GM12878 (cell line): Measurements from ENCODE around the gene COMMD7. TPM values are rescaled to one million over a fixed set of nuclear protein-coding genes. Genes with fewer than 3 reads are reported as not detected.

Experiments
- ATAC-seq: fragments of 200-7000 bp; cut with Tn5 transposase; 3 replicates; pipeline ENCODE4 v1.9.1; 2020; ENCODE audit warnings: mild to moderate bottlenecking, moderate library complexity
- BruUV-seq: library from RNA; stranded (reverse); fragments of 400-500 nt; replicated peaks from 2 replicates; lab custom pipeline; 2021; lab: Mats Ljungman, UMichigan
- CTCF ChIA-PET: fragments of 300-600 bp; sonication (Branson Sonifier 250); formaldehyde crosslinking; extraction: SDS; loops from one replicate; lab custom pipeline; 2021; ENCODE audit warnings: inconsistent platforms; lab: Yijun Ruan, JAX
- POLR2A ChIA-PET: fragments of 350-600 bp; formaldehyde crosslinking; extraction: SDS; loops from one replicate; lab custom pipeline; 2021; ENCODE audit warnings: inconsistent platforms; lab: Charles Lee
- RAD21 ChIA-PET: fragments of 300-600 bp; sonication (Branson Sonifier 250); formaldehyde crosslinking; loops from one replicate; lab custom pipeline; 2023; ENCODE audit warnings: antibody characterized with exemption; ENCODE audit not compliant: unreplicated experiment; lab: Charles Lee
- SMC1A ChIA-PET: fragments of 300-600 bp; sonication (Branson Sonifier 250); formaldehyde crosslinking; loops from one replicate; lab custom pipeline; 2023; ENCODE audit not compliant: unreplicated experiment, uncharacterized antibody; lab: Charles Lee
- DNase-seq: peaks from one replicate; pipeline ENCODE4 v3.0.0-alpha.2; 2011; ENCODE audit warnings: low read depth, low spot score
- FAIRE-seq: peaks from 3 replicates; lab custom pipeline; 2011; peaks lifted over from hg19 to GRCh38; lab: Jason Lieb, UNC
- H2AFZ ChIP-seq: 2 replicates; pipeline ENCODE4 v1.6.0; 2011; ENCODE audit warnings: low read depth, low read length, control low read depth; ENCODE audit not compliant: control insufficient read depth
- H3K27ac ChIP-seq: 2 replicates; pipeline ENCODE4 v1.5.1; 2011; ENCODE audit warnings: control low read depth; ENCODE audit not compliant: control insufficient read depth, insufficient read depth
- H3K27me3 ChIP-seq, 2 experiments: replicated peaks in 1 of 2; 2 replicates each; pipeline versions ENCODE4 v1.6.0 to v1.6.1; 2011; ENCODE audit warnings: low read length in 1 of 2; ENCODE audit not compliant: control insufficient read depth in 2 of 2, insufficient read depth in 2 of 2
- H3K36me3 ChIP-seq, 2 experiments: 2 replicates each; pipeline ENCODE4 v1.5.1; 2011; ENCODE audit warnings: low read length in 1 of 2; ENCODE audit not compliant: control insufficient read depth in 2 of 2, insufficient read depth in 2 of 2
- H3K4me1 ChIP-seq: 2 replicates; pipeline ENCODE4 v1.6.1; 2011; ENCODE audit warnings: mild to moderate bottlenecking, low read length, moderate library complexity, mixed read lengths; ENCODE audit not compliant: control insufficient read depth, insufficient read depth
- H3K4me2 ChIP-seq: 2 replicates; pipeline ENCODE4 v1.6.0; 2011; ENCODE audit warnings: control low read depth; ENCODE audit not compliant: control insufficient read depth, insufficient read depth
- H3K4me3 ChIP-seq: fragments of 200-600 bp; sonication (generic); 2 replicates; pipeline ENCODE4 v1.5.1; 2016
- H3K79me2 ChIP-seq: 2 replicates; pipeline ENCODE4 v1.6.0; 2011; ENCODE audit warnings: low read length; ENCODE audit not compliant: control insufficient read depth, insufficient read depth
- H3K9ac ChIP-seq: 2 replicates; pipeline ENCODE4 v1.8.0; 2011; ENCODE audit warnings: low read length, control low read depth, mixed read lengths; ENCODE audit not compliant: control insufficient read depth, insufficient read depth
- H3K9me3 ChIP-seq: replicated peaks from 3 replicates; pipeline ENCODE4 v1.5.1; 2011; ENCODE audit warnings: mild to moderate bottlenecking, low read length; ENCODE audit not compliant: control insufficient read depth, insufficient read depth
- H4K20me1 ChIP-seq: 2 replicates; pipeline ENCODE4 v1.6.0; 2011; ENCODE audit not compliant: control insufficient read depth, insufficient read depth
- BMI1 ChIP-seq: fragments of 450-650 bp; IDR thresholded peaks from 2 replicates; pipeline ENCODE4 v1.6.1; 2016; ENCODE audit warnings: mild to moderate bottlenecking, moderate library complexity, borderline replicate concordance
- FOXK2 ChIP-seq: fragments of 450-650 bp; IDR thresholded peaks from 2 replicates; pipeline ENCODE4 v1.6.1; 2017; ENCODE audit warnings: mild to moderate bottlenecking, moderate library complexity
- JUNB ChIP-seq: IDR thresholded peaks from 2 replicates; pipeline ENCODE4 v1.6.1; 2016; ENCODE audit warnings: antibody characterized with exemption, mild to moderate bottlenecking
- RAD51 ChIP-seq: fragments of 450-650 bp; IDR thresholded peaks from 2 replicates; pipeline ENCODE4 v1.6.1; 2016; ENCODE audit warnings: moderate library complexity, mild to moderate bottlenecking, inconsistent platforms
- RFX5 ChIP-seq: IDR thresholded peaks from 2 replicates; pipeline ENCODE4 v1.6.1; 2011; ENCODE audit warnings: low read depth, low read length, improper control_type of control experiment
- SRF ChIP-seq, 2 experiments: IDR thresholded peaks; 2 replicates each; pipeline ENCODE4 v1.6.1; 2011; ENCODE audit warnings: low read depth in 2 of 2, low read length in 2 of 2, mild to moderate bottlenecking in 1 of 2, moderate library complexity in 1 of 2
- SUPT20H ChIP-seq: IDR thresholded peaks from 2 replicates; pipeline ENCODE4 v1.6.1; 2011; ENCODE audit warnings: low read depth, mild to moderate bottlenecking, low read length, moderate library complexity, borderline replicate concordance; ENCODE audit not compliant: control insufficient read depth
- TARDBP ChIP-seq: IDR thresholded peaks from 2 replicates; pipeline ENCODE4 v1.6.1; 2016; ENCODE audit warnings: borderline replicate concordance
- ZNF217 ChIP-seq: fragments of 450-650 bp; IDR thresholded peaks from 2 replicates; pipeline ENCODE4 v1.6.1; 2017; ENCODE audit warnings: antibody characterized with exemption, mild to moderate bottlenecking
- WGBS: methylation state at CpG from one replicate; pipeline ENCODE4 v1.1.6; 2016; ENCODE audit warnings: low lambda C conversion rate; ENCODE audit not compliant: insufficient replicate concordance, insufficient coverage; ENCODE audit errors: missing lambda C conversion rate; 5-methylcytosine and 5-hydroxymethylcytosine counted together
- in situ Hi-C: fragments of 300-500 bp; cut with MboI; formaldehyde crosslinking; loops from 9 replicates; pipeline ENCODE4 v1.14.3; 2018; ENCODE audit warnings: mixed read lengths
- intact Hi-C: fragments of 100-400 bp; cut with micrococcal nuclease; formaldehyde crosslinking; loops from one replicate; pipeline ENCODE4 v1.14.2; 2022; ENCODE audit not compliant: unreplicated experiment
- polyA plus RNA-seq, 11 experiments: library from polyadenylated mRNA; depleted of rRNA in 4 of 11; unstranded in 6 of 11; stranded (reverse) in 5 of 11; fragments of >200 nt; fragmentation: Nextera tagmentation in 4 of 11; fragmentation: Illumina TruSeq in 1 of 11; extraction: Ambion mirVana in 4 of 11; extraction: Trizol in 1 of 11; gene quantifications; 1 replicate in 1 of 11; 2 replicates in 10 of 11; pipeline versions ENCODE4 v1.2.1 to v1.2.3, GENCODE V29; 2011 to 2016; ENCODE audit warnings: inconsistent platforms in 2 of 11, missing spikeins in 2 of 11, low read depth in 1 of 11
- total RNA-seq, 4 experiments: library from RNA; depleted of rRNA in 3 of 4; stranded (reverse); fragments of >200 nt in 3 of 4; fragmentation: Illumina TruSeq in 1 of 4; extraction: Trizol in 1 of 4; gene quantifications; 2 replicates each; pipeline versions ENCODE4 v1.2.1 to v1.2.3, GENCODE V29; 2013 to 2021
- TF ChIP-seq, protein P1 (sequence below): fragments of 450-650 bp; IDR thresholded peaks from 2 replicates; pipeline ENCODE4 v1.6.1; 2017; ENCODE audit warnings: borderline replicate concordance
- TF ChIP-seq, protein P2 (sequence below): IDR thresholded peaks from 2 replicates; pipeline ENCODE4 v1.6.1; 2011; ENCODE audit warnings: low read depth, low read length, improper control_type of control experiment, borderline replicate concordance
- TF ChIP-seq, protein P3 (sequence below): fragments of 450-650 bp; IDR thresholded peaks from 2 replicates; pipeline ENCODE4 v1.6.1; 2016; ENCODE audit warnings: mild to moderate bottlenecking

The COMMD7 gene
- total and polyA plus RNA-seq, 10 of the 15 experiments (the other 5 are each of a cell fraction or from before 2014, with no cell fraction given), result 9.1 to 61.0 (median 27.7) TPM

DNA sequence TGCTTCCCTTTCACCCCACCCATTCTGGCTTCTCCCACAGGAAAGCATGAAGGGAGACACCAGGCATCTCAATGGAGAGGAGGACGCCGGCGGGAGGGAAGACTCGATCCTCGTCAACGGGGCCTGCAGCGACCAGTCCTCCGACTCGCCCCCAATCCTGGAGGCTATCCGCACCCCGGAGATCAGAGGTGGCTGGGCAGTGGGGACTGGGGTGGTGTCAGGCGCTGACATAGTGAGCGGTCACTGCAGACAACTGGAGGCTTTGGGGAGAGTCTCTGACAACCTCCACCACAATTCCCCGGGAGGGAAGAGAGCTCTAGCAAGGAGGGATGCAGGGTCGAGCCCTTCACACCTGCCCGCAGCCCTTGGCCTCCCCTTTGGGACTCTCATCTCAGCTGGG lies 37.0 kb upstream of the COMMD7 start:
- ATAC-seq (no peak), DNase-seq (no peak), FAIRE-seq (no peak)
- Histone ChIP-seq H3K4me3 (no peak overlapping the region), H3K4me2 (no peak overlapping the region), H3K27me3 (no peaks in the 10 kb centered on the region), H2AFZ (no peak overlapping the region), H3K27ac (no peak overlapping the region), H3K79me2 (no peaks in the 10 kb centered on the region), H3K9me3 (no peaks in the 10 kb centered on the region), H3K9ac (no peak overlapping the region), H3K4me1 (no peaks in the 10 kb centered on the region), H3K36me3 (no peaks in the 10 kb centered on the region), H4K20me1 (no peaks in the 10 kb centered on the region)
- intact Hi-C loops, result no loop called here
- TF ChIP-seq ZNF217 (no peak), SRF (IDR thresholded peaks at IDR 0.05; ENCODE audit: low read depth in 2 of 2, low read length in 2 of 2) (no peak), FOXK2 (no peak)
- WGBS, result 82% methylated on average over 16 of the region's 16 CpGs
- no TSS peak for BruUV-seq
- ChIA-PET CTCF (interaction anchor here (7.3 kb wide), 1 partner anchor 106 kb away, joined by 295 read pairs; the partner anchor contains the start of gene C20orf203), RAD21 (no interaction called here), POLR2A (no interaction called here), SMC1A (interaction anchor here (1.8 kb wide), 1 partner anchor 107 kb away, joined by 9 read pairs; the partner anchor contains the start of gene C20orf203)
- in situ Hi-C loops, result no loop called here

DNA sequence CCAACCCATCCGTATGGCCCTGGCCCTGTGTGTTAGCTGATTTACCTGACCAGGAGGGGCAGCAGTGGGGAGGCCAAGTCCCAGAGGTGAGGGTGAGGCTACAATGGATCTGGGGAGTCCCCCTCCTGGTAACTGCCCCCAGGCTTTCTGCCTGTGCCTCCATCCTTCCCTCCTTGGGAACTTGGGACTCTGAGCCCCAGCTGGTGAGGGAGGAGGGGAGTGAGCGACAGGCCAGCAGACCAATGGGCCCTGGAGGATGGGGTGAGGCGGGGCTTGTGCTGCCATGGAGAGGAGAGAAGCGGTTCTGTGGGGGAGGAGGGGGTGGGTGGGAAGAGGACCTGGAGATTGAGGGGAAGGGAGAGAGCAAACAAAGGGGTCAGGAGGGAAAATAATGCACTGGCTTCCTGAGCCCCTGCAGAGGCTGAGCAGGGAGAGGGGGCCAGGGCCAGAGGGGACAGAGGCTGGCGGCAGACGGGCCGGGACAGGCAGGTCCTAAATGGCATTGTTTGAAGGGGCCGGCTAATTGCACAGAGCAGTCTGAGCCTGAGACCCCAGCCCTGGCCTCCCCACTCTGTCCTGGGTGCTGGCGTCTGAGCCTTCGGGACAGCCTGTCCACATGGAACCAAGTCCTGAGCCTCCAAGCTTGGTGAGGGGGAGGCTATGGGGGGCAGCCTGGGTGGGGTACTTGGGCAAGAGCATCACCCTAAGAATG lies 36.4 kb upstream of the COMMD7 start:
- Histone ChIP-seq H3K36me3 (no peaks in the 10 kb centered on the region), H3K27ac (no peak overlapping the region), H3K79me2 (no peaks in the 10 kb centered on the region), H3K4me1 (no peaks in the 10 kb centered on the region), H2AFZ (no peak overlapping the region), H3K9ac (no peak overlapping the region), H3K27me3 (no peaks in the 10 kb centered on the region), H3K4me2 (no peak overlapping the region), H4K20me1 (no peaks in the 10 kb centered on the region), H3K9me3 (no peaks in the 10 kb centered on the region), H3K4me3 (no peak overlapping the region)
- ChIA-PET CTCF (interaction anchor here (0.8 to 7.3 kb wide), 11 partner anchors 13 to 957 kb away, joined by 3 to 295 read pairs (median 6); partner anchors contain the start of genes C20orf203 and MAPRE1), RAD21 (interaction anchor here (1.5 to 4.7 kb wide), 3 partner anchors 99 to 106 kb away, joined by 6 to 138 read pairs (median 12); partner anchors contain the start of gene C20orf203), POLR2A (interaction anchor here (1.8 kb wide), 1 partner anchor 106 kb away, joined by 12 read pairs; the partner anchor contains the start of gene C20orf203), SMC1A (interaction anchor here (1.7 to 5.0 kb wide), 4 partner anchors 105 to 258 kb away, joined by 6 to 107 read pairs (median 10); partner anchors contain the start of gene C20orf203)
- ATAC-seq, result no peak
- WGBS, result 63% methylated on average over 8 of the region's 10 CpGs
- DNase-seq, result no peak
- no peak for FAIRE-seq
- no TSS peak for BruUV-seq
- intact Hi-C loops (loop anchor here (5.0 kb wide), 1 partner anchor 257 kb away; no protein-coding TSS in a partner anchor), in situ Hi-C loops (loop anchor here (5.0 kb wide), 1 partner anchor 107 kb away; the partner anchor contains the start of gene C20orf203)
- TF ChIP-seq JUNB, result no peak
- TF ChIP-seq, protein P1, sequence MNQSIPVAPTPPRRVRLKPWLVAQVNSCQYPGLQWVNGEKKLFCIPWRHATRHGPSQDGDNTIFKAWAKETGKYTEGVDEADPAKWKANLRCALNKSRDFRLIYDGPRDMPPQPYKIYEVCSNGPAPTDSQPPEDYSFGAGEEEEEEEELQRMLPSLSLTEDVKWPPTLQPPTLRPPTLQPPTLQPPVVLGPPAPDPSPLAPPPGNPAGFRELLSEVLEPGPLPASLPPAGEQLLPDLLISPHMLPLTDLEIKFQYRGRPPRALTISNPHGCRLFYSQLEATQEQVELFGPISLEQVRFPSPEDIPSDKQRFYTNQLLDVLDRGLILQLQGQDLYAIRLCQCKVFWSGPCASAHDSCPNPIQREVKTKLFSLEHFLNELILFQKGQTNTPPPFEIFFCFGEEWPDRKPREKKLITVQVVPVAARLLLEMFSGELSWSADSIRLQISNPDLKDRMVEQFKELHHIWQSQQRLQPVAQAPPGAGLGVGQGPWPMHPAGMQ, result no peak
- no peak for TF ChIP-seq TARDBP
- TF ChIP-seq, protein P2, sequence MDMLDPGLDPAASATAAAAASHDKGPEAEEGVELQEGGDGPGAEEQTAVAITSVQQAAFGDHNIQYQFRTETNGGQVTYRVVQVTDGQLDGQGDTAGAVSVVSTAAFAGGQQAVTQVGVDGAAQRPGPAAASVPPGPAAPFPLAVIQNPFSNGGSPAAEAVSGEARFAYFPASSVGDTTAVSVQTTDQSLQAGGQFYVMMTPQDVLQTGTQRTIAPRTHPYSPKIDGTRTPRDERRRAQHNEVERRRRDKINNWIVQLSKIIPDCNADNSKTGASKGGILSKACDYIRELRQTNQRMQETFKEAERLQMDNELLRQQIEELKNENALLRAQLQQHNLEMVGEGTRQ, result no peak
- no peak for TF ChIP-seq RFX5
- no peak for TF ChIP-seq RAD51
- TF ChIP-seq SUPT20H, result no peak
- TF ChIP-seq, protein P3, sequence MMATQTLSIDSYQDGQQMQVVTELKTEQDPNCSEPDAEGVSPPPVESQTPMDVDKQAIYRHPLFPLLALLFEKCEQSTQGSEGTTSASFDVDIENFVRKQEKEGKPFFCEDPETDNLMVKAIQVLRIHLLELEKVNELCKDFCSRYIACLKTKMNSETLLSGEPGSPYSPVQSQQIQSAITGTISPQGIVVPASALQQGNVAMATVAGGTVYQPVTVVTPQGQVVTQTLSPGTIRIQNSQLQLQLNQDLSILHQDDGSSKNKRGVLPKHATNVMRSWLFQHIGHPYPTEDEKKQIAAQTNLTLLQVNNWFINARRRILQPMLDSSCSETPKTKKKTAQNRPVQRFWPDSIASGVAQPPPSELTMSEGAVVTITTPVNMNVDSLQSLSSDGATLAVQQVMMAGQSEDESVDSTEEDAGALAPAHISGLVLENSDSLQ, result peak; percentile 66
- TF ChIP-seq BMI1, result no peak
